Breast epithelium (tissue), 4 donors: ENCODE measurements around the gene TCHHL1. TPM values are rescaled to one million over a fixed set of nuclear protein-coding genes. Genes with fewer than 3 reads are reported as not detected.

Experiments
- DNase-seq, 2 donors: peaks; one replicate each; pipeline ENCODE4 v3.0.0-alpha.2; 2019; ENCODE audit warnings: low spot score in 2 of 2
- H3K27ac ChIP-seq, 2 donors: fragments of 200-600 bp; sonication (generic) in 1 of 2; one replicate each; pipeline ENCODE4 v1.5.1; 2016 to 2019; ENCODE audit warnings: mild to moderate bottlenecking in 1 of 2
- H3K27me3 ChIP-seq, 2 donors: fragments of 200-600 bp; sonication (generic) in 1 of 2; one replicate each; pipeline versions ENCODE4 v1.5.1 to v1.6.0; 2017 to 2019; ENCODE audit warnings: control low read depth in 1 of 2, mild to moderate bottlenecking in 1 of 2
- H3K36me3 ChIP-seq: fragments of 200-600 bp; one replicate; pipeline ENCODE4 v1.5.1; 2019
- H3K4me1 ChIP-seq, 2 donors: fragments of 200-600 bp; sonication (generic); one replicate each; pipeline ENCODE4 v1.5.1; 2016 to 2019; ENCODE audit warnings: control low read depth in 1 of 2
- H3K4me3 ChIP-seq, 3 donors: fragments of 200-600 bp; sonication (generic); 1 replicate in 2 of 3; 2 replicates in 1 of 3; pipeline ENCODE4 v1.5.1; 2016 to 2019; ENCODE audit warnings: mild to moderate bottlenecking in 3 of 3, moderate library complexity in 2 of 3
- H3K9me3 ChIP-seq, 2 donors: fragments of 200-600 bp; sonication (generic) in 1 of 2; one replicate each; pipeline ENCODE4 v1.5.1; 2016 to 2019; ENCODE audit warnings: control low read depth in 1 of 2
- CTCF ChIP-seq, 3 donors: fragments of 450-650 bp; IDR thresholded peaks; one replicate each; pipeline ENCODE4 v1.5.1; 2016 to 2017; ENCODE audit warnings: antibody characterized with exemption in 3 of 3, mild to moderate bottlenecking in 3 of 3, moderate library complexity in 3 of 3
- POLR2A ChIP-seq: fragments of 450-650 bp; IDR thresholded peaks from one replicate; pipeline ENCODE4 v1.6.1; 2016; ENCODE audit warnings: antibody characterized with exemption, mild to moderate bottlenecking, moderate library complexity
- POLR2AphosphoS5 ChIP-seq, 3 donors: sonication (generic); formaldehyde crosslinking; IDR thresholded peaks; one replicate each; pipeline ENCODE4 v1.6.1; 2017; ENCODE audit warnings: antibody characterized with exemption in 3 of 3
- intact Hi-C: fragments of 100-400 bp; cut with DNase I; formaldehyde crosslinking; loops from one replicate; pipeline ENCODE4 v1.15.1; 2023; ENCODE audit warnings: low total_unique reads
- total RNA-seq, 3 donors: library from RNA; depleted of rRNA; stranded (reverse); fragments of >200 nt; gene quantifications; one replicate each; pipeline ENCODE4 v1.1.0, GENCODE V29; 2016

TCHHL1 gene
- total RNA-seq, 3 donors from 2014 or later: not detected

GRCh38 chr1:152107984-152108881, 19.4 kb upstream of the TCHHL1 start:
- Histone ChIP-seq H3K9me3 (no peaks in the 10 kb centered on the region), H3K4me3 (peak overlapping the region; percentile 21 to 67 (median 26)), H3K4me1 (peaks cover 0 to 10% of the 10 kb centered on the region in 2 donors), H3K36me3 (no peaks in the 10 kb centered on the region), H3K27me3 (peaks cover 6 to 94% of the 10 kb centered on the region in 2 donors), H3K27ac (no peak overlapping the region)
- TF ChIP-seq CTCF (IDR thresholded peaks at IDR 0.05) (no peak), POLR2AphosphoS5 (IDR thresholded peaks at IDR 0.05) (no peak), POLR2A (no peak)
- intact Hi-C loops: no loop called here
- DNase-seq: no peak

- intact Hi-C loops: no loop called here
- H3K36me3 ChIP-seq: no peaks in the 10 kb centered on the region
- H3K9me3 ChIP-seq: no peaks in the 10 kb centered on the region
- TF ChIP-seq POLR2A: no peak
- TF ChIP-seq CTCF (IDR thresholded peaks at IDR 0.05): no peak
- no peak for TF ChIP-seq POLR2AphosphoS5 (IDR thresholded peaks at IDR 0.05)
- DNase-seq: no peak
- H3K27ac ChIP-seq: no peak overlapping the region
- peaks cover 0 to 3% of the 10 kb centered on the region in 2 donors for H3K4me1 ChIP-seq
- H3K27me3 ChIP-seq: peaks cover 6 to 93% of the 10 kb centered on the region in 2 donors
- peak overlapping the region; percentile 21 to 67 (median 26) for H3K4me3 ChIP-seq
These were observed 18.4 kb upstream of the TCHHL1 start for GRCh38 chr1:152107031-152107983.

- intact Hi-C loops: no loop called here
- H3K36me3 ChIP-seq: no peaks in the 10 kb centered on the region
- no peak overlapping the region for H3K4me3 ChIP-seq
- H3K4me1 ChIP-seq: no peaks in the 10 kb centered on the region
- H3K27me3 ChIP-seq: peaks cover 6 to 91% of the 10 kb centered on the region in 2 donors
- H3K27ac ChIP-seq: no peak overlapping the region
- DNase-seq: no peak
- no peak for TF ChIP-seq POLR2A
- TF ChIP-seq CTCF (IDR thresholded peaks at IDR 0.05): no peak
- no peak for TF ChIP-seq POLR2AphosphoS5 (IDR thresholded peaks at IDR 0.05)
- no peaks in the 10 kb centered on the region for H3K9me3 ChIP-seq
These were observed 16.0 kb upstream of the TCHHL1 start for GRCh38 chr1:152104854-152105253.

GRCh38 chr1:152096931-152097330, 8.1 kb upstream of the TCHHL1 start:
- Histone ChIP-seq H3K4me1 (no peaks in the 10 kb centered on the region), H3K27ac (no peak overlapping the region), H3K4me3 (no peak overlapping the region), H3K36me3 (no peaks in the 10 kb centered on the region), H3K9me3 (peaks cover 5 to 29% of the 10 kb centered on the region in 2 donors), H3K27me3 (peaks cover 0 to 15% of the 10 kb centered on the region in 2 donors)
- intact Hi-C loops: no loop called here
- no peak for DNase-seq
- TF ChIP-seq POLR2A (no peak), POLR2AphosphoS5 (IDR thresholded peaks at IDR 0.05) (no peak), CTCF (IDR thresholded peaks at IDR 0.05) (no peak)
